Mesendoderm (in vitro differentiated cells): Measurements from ENCODE around the gene PDE9A.

Experiments used
- DNase-seq: peaks from one replicate; pipeline ENCODE4 v3.0.0; 2013
- H2AK5ac ChIP-seq: 2 replicates; pipeline ENCODE4 v1.6.1; 2013; ENCODE audit warnings: low read length, inconsistent platforms
- H2BK120ac ChIP-seq: 2 replicates; pipeline ENCODE4 v1.6.1; 2013; ENCODE audit warnings: low read depth, mild to moderate bottlenecking, low read length, moderate library complexity, mixed read lengths
- H2BK15ac ChIP-seq: replicated peaks from 2 replicates; pipeline ENCODE4 v1.6.1; 2013; ENCODE audit warnings: low read depth, mild to moderate bottlenecking, moderate library complexity
- H2BK5ac ChIP-seq: 2 replicates; pipeline ENCODE4 v1.6.1; 2013; ENCODE audit warnings: low read length, inconsistent platforms
- H3K18ac ChIP-seq: 2 replicates; pipeline ENCODE4 v1.6.1; 2013; ENCODE audit warnings: mild to moderate bottlenecking, low read length, mixed read lengths
- H3K23ac ChIP-seq: one replicate; pipeline ENCODE4 v1.6.1; 2013; ENCODE audit warnings: low read length
- H3K27ac ChIP-seq: 2 replicates; pipeline ENCODE4 v1.5.1; 2013; ENCODE audit warnings: low read depth, mild to moderate bottlenecking, inconsistent platforms, low read length, moderate library complexity
- H3K27me3 ChIP-seq: 2 replicates; pipeline ENCODE4 v1.6.1; 2013; ENCODE audit warnings: low read length, control low read depth, mild to moderate bottlenecking, inconsistent platforms; ENCODE audit not compliant: insufficient read depth, poor library complexity
- H3K36me3 ChIP-seq: 2 replicates; pipeline ENCODE4 v1.6.1; 2013; ENCODE audit warnings: low read length, inconsistent platforms; ENCODE audit not compliant: control insufficient read depth, insufficient read depth
- H3K4ac ChIP-seq: one replicate; pipeline ENCODE4 v1.6.1; 2013; ENCODE audit warnings: low read depth, mild to moderate bottlenecking, low read length, moderate library complexity
- H3K4me1 ChIP-seq: 2 replicates; pipeline ENCODE4 v1.6.1; 2013; ENCODE audit warnings: low read depth, low read length, inconsistent platforms; ENCODE audit not compliant: control insufficient read depth
- H3K4me2 ChIP-seq: 2 replicates; pipeline ENCODE4 v1.6.1; 2013; ENCODE audit warnings: low read length
- H3K4me3 ChIP-seq: 2 replicates; pipeline ENCODE4 v1.5.1; 2013; ENCODE audit warnings: mild to moderate bottlenecking, low read length
- H3K56ac ChIP-seq: one replicate; pipeline ENCODE4 v1.6.1; 2013; ENCODE audit warnings: low read length
- H3K79me1 ChIP-seq: 2 replicates; pipeline ENCODE4 v1.6.1; 2013; ENCODE audit warnings: low read length, inconsistent platforms
- H3K79me2 ChIP-seq: 2 replicates; pipeline ENCODE4 v1.6.1; 2013; ENCODE audit warnings: mild to moderate bottlenecking, low read length; ENCODE audit not compliant: control insufficient read depth, insufficient read depth
- H3K9ac ChIP-seq: 2 replicates; pipeline ENCODE4 v1.6.1; 2013; ENCODE audit warnings: low read length, inconsistent platforms
- H4K5ac ChIP-seq: one replicate; pipeline ENCODE4 v1.6.1; 2013; ENCODE audit warnings: low read length
- H4K8ac ChIP-seq: one replicate; pipeline ENCODE4 v1.6.1; 2013; ENCODE audit warnings: low read depth, mild to moderate bottlenecking, control low read depth, low read length, moderate library complexity
- WGBS: extraction: QIAGEN DNeasy Blood & Tissue Kit; methylation state at CpG from one replicate; pipeline ENCODE4 v1.1.7; 2013; ENCODE audit warnings: low lambda C conversion rate, missing lambda C conversion rate; ENCODE audit not compliant: insufficient coverage; ENCODE audit errors: extremely low coverage; 5-methylcytosine and 5-hydroxymethylcytosine counted together

Gene PDE9A

DNA sequence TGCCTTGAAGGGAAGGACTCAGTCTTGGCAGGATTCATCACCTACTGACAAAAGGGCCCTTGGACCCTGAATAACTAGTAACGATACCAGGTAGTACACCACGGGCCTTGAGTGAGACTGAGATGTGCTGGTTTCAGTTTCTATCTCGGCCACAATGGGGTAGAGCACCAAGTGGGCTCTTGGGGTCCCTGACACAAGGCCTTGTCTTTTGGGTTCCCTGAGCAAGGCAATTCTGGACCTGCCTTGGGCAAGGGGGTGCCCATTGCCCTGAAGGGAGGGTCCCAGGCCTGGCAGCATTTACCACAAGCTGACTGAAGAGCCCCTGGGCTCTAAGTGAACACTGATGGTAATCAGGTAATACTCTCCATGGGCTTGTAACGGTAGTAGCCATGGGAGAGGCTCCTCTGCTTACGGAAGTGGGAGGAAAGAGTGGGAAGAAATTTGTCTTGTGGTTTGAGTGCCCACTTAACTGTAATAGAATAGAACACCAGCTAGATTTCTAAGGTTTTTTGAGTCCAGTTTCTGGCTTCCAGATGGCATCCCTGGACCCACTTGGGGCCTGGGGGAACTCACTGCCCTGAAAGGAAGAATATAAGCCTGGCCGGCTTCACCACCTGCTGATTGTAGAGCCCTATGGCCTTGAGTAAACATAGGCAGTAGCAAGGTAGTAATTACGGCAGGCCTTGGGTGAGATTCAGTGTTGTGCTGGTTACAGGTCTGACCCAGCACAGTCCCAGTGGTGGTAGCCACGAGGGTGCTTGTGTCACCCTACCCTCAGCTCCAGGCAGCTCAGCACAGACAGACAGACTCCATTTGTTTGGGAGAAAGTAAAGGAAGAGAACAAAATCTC lies 167.4 kb downstream of the PDE9A start:
- Histone ChIP-seq H4K5ac (no peak overlapping the region), H3K36me3 (no peaks in the 10 kb centered on the region), H3K18ac (no peak overlapping the region), H3K27me3 (no peaks in the 10 kb centered on the region), H3K4me2 (no peak overlapping the region), H3K4me3 (no peak overlapping the region), H3K4ac (no peak overlapping the region), H3K23ac (no peak overlapping the region), H4K8ac (no peak overlapping the region), H3K79me2 (no peaks in the 10 kb centered on the region), H2BK5ac (no peak overlapping the region), H3K27ac (no peak overlapping the region), H2BK15ac (no peak overlapping the region), H3K4me1 (no peaks in the 10 kb centered on the region), H2AK5ac (no peak overlapping the region), H3K9ac (no peak overlapping the region), H3K79me1 (no peaks in the 10 kb centered on the region), H3K56ac (no peak overlapping the region), H2BK120ac (no peak overlapping the region)
- DNase-seq = no peak
- WGBS = no CpG with 5 or more reads among the region's 8 CpGs
